HG03520 (cell line): ENCODE data around the gene CDH4.

Experiments used
- ATAC-seq: cut with Tn5 transposase; IDR thresholded peaks from one replicate; pipeline ENCODE4 v1.9.1; 2021; ENCODE audit warnings: mild to moderate bottlenecking, moderate library complexity; ENCODE audit not compliant: unreplicated experiment

The CDH4 gene

DNA sequence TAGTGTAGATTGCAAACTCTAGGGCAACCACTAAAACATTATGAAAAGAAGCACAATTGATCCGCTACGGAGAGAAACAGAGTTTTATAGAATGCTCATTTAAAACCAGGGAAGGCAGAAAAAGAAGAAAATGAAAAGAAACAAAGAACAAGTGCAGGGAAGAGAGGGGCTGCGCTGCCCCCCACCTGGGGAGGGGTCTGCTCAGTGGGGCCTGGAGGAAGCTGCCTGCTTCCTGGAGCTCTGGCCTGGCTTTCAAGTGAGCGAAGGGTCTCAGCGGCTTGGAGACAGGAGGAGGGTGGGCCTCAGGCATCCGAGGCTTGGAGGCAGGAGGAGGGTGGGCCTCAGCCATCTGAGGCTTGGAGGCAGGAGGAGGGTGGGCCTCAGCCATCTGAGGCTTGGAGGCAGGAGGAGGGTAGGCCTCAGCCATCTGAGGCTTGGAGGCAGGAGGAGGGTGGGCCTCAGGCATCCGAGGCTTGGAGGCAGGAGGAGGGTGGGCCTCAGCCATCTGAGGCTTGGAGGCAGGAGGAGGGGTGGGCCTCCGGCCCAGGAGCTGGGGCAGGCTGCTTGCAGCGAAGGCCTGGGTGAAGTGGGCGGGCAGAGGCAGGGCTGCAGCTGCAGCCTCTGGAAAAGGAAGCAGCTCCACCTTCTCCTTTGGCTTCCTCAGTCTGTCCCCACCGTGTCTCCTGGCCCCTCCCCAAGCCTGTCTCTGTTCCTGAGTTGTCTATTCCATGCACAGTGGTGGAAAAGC is 407.4 kb downstream of the CDH4 start:
- no peak for ATAC-seq

DNA sequence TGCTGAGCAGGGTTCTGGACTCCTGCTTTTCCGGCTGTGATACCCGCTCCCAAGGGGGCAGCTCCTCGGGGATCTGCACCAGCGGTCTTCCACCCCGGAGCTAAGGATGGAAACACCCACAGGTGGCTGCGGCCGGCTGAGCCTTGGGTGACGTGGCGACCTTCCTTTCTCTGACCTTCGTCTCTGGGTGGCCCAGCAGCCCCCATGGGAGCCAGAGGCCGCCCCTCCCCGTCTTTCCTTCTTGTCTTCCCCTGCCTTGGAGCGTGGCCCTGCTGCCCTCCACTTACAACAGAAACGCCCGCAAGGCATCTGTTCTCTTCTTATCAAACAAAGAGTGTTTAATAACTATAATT is 407.9 kb downstream of the CDH4 start:
- no peak for ATAC-seq

DNA sequence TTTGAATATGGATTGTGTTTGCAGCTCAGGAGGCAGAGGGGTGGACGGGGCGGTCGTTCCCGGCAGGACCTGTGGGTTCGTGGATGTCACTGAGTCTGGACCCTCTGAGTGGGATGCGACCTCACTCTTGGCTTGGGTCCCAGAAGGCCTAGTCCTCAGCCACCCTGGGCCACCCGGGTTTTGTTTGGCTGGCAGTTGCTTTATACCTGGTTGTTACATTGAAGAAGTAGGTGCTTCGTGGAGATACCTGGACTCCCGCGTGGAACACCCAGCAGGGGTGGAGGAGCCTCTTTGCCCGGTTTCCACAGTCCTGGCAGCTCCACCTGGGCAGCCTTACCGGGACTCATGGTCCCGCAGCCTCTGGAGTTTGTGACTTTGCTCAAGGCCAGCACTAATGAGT is 408.5 kb downstream of the CDH4 start:
- no peak for ATAC-seq

DNA sequence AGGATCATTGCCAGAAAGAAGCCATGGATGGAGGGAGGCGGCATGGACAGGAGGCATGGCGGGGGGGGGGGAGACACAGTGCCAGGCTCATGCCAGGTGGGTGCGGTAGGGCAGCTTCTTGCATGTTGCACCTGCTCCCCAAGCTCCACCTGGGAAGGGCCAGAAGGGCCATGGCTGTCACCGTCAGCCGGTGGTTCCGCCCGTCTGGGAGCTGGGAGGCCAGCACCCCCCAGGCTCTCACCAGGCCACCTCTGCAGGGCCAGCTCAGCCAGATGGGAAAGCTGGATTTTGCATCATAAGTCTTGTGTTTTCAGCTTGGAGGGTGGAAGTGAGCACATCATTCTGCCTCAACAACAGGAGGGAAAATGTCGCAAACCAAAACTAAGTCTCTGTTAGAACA is 409.0 kb downstream of the CDH4 start:
- no peak for ATAC-seq

DNA sequence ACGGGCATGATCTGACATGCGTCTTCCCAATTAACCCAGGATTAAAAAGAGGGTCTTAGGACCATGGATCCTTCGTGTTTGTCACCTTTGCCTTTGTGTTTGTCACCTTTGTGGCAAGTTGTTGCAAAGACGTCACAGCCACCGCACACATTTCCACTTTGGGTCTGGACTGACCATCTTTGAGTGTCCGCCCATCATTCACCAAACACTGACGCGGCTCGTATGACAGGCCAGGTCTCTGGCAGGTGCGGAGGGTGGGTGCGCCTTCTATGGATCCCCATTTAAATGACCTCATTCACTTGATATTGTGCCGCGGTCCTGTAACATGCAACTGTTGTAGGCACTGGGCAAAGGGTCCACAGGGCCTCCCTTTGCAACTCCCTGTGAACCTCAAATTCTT is 409.5 kb downstream of the CDH4 start:
- no peak for ATAC-seq

DNA sequence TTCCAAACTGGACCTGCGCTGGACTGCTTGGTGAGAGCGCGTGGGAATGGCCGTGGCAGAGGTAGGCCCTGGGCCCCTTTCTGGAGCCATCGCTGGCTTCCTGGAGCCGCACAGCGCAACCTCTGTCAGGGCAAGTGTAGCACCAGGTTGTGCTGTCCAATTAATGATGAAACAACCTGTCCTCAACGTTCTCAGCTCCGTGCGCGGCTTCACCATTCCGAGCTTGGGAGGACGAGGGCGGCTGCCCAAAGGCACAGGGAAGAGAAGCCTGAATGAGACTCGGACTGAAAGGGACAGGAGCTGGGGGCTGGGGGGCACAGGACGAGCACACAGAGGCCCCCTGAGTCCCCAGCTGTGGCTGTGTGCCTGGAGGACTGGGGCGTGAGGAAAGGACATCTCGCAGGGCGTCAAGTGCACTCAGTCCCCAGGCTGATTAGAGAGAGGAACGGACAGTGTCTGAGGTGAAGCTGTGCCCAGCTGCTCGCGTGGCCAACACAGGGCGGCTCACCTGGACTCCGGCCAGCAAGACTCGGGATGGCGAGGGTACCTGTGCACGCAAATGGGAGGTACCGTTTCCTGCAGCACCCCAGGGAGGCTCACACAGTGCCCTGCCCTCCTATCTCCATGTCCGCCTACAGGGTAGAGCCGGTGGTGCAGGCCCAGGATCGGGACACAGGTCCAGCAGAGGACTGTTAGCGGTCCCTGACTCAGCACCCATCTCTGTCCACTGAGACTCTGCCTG is 410.3 kb downstream of the CDH4 start:
- no peak for ATAC-seq

DNA sequence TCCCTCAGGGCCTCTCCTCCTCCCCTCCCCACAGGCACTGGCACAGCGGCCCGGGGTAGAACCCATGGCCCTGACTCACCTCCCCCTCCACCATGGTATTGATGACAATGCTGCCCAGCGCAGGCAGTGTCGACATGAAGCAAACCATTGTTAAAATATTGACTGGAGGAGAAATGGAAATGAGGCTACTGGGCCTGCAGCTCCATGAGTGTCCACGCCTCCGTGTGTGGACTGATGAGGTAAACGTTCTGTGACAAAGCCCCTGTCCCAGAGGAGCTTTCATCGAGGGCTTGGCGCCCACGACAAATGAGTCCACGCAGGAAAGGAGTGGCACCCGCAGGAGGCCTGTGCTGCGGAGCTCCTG is 410.9 kb downstream of the CDH4 start:
- ATAC-seq: no peak

DNA sequence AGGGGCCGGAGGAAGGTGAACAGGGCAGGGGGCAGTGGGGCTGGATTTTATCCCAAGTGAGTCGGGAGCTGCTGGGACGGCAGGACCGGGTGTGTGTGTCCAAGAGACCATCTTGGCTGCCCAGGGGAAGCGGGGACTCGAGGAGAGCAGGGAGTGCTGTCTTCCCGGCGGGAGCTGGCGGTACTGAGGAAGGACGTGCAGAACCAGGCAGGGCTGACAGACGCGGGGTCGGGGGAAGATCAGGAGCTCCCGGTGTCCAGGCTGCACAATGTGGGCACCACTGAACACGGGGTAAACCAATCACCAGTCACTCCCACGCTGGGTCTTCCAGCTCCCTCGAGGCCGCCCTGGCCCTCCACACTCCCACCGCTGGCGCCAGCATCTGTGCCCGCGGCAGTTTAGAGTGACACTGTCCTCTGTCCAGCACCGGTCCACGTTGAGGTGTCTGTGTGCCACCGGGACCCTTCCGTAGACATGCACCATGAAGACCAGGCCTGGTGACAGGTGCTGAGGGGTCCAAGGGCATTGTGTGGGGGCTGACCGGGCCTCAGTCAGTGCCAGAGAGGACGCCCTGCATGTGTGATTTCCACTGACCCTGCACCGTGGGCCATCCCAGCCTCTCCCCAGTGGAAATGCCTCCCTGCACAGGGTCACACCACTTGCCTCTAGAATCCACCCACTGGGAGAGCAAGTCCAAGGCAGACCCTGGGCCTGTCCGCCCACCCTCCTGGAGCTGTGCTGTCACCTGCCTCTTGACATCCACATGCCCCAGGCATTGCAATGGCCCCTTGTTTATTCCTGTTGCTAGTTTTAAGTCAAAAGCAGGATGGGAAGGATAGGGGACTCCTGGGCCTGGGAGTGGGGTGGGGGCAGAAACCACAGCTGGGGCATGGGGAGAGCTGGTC is 411.7 kb downstream of the CDH4 start:
- no peak for ATAC-seq

DNA sequence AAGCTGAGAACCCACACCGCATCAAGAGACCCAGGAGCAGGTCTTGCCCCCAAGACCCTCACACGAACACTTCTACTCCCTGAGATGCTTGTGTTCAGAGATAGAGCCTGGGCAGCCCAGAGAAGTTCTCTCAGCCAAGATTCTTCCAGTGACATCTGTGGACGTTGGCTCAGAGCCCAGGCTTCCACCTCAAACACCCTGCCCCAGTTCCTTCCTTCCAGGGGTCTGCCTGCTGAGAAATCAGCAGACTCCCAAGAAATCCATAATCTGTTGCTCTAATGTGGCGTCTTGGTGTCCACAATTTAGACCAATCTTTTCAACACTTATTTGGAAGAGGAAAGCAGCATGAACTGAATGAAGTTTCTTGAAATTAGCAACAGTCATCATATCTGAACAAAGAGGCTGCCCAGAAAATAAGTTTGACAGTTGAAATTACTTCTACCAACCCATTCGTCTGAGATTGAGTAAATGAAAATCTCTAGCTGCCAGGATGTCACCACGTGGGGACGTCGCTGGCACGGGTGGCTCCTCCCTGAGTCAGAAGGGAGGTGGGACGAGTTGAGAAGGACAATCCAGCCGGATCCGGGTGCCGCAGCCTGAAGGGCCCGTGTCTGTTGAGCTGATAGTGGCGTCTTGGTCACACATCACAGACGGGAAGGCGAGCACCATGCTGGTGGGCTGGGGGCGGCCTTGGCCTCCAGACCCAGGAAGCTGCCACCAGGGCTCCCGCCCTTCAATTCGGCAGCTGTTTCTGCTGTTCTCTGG is 412.7 kb downstream of the CDH4 start:
- no peak for ATAC-seq

DNA sequence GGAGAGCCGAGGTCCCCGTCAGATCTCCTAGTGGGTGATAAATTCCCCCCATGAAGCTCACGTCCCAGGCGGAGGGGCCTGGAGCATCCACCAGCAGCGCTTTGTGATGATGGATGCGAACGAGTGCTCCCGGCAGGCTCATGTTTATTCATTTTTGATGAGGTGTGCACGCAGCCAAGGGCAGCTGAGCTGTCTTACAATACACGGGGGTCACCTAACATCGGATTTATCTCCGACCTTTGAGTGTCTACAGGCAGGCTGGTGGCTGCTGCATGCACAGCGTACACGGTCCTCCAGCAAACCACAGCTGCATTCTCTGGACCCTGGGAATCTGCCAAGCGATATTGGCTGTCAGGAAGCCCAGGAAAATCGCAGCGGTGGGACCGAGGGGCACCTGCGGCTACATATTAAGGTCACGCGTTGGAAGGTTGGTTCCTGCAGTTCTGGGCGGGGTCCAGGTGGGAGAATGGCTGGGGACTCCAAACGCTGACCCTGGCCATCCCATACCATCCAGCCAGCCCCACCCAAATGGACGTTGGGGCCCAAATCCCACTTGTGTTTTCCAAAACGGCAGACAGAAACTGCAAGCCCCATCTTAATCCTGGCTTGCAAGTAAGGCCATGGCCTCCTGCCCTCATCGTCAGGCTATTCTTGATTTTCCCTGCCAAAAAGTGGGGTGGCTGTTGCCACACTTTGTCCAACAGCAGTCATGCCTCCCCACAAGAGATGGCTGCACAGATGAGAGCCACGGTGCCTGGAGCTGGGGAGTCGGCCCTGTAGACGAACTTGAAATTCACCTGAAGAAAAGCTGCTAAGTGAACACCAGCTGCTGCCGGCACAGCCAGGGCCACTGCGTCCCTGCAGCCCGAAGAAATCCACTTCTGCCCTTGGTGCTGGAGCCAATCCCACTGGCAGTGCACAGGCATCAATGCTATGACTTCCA is 413.7 kb downstream of the CDH4 start:
- ATAC-seq: no peak

DNA sequence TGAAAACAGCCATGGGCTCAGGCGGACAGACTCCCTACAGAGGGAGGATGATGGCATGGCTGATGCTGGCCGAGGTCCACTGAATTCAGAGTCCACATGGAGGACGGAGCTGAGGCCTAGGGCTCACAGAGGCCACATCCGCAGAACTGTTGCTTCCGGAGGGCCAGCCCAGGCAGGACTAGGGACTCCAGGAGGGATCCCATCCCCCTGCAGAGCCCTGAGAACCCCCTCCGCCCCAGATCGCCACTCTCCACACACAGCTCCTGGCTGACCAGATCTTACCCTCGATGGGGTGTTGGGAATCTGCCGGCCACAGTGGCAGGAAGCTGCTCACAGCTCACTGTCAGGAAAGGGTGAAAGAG is 414.4 kb downstream of the CDH4 start:
- no peak for ATAC-seq

DNA sequence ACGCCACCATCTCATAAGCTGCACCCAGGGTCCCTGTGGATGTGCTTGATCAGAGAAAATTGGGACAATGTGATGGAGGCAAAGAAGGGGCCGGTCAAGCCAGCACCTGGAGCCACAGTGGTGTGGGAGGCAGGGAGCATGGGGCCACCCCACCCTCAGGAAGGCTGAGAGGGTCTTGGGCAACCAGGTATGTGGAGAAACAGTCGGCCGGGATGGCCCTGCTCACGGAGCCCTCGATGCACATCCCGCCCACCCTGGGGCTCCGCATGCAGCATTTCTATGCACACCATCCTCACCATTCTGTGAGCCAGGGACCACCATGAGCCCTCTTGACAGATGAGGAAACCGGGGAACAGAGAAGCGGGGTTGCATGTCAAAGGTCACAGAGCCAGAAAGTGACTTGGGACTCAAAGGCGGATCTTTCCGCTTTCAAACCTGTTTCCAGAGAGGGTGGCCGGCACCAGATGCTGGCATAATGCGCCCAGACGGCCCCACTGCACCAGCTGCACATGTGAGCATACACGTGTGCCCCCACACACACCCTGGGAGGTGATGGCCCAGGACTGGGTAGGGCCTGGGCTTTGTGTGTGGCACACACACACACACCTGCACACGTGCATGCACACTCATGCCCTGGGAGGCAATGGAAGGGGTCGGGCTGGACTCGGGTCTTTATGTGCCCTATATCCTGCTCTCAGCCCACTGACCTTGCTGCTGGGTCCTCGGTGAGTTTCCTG is 415.2 kb downstream of the CDH4 start:
- no peak for ATAC-seq

DNA sequence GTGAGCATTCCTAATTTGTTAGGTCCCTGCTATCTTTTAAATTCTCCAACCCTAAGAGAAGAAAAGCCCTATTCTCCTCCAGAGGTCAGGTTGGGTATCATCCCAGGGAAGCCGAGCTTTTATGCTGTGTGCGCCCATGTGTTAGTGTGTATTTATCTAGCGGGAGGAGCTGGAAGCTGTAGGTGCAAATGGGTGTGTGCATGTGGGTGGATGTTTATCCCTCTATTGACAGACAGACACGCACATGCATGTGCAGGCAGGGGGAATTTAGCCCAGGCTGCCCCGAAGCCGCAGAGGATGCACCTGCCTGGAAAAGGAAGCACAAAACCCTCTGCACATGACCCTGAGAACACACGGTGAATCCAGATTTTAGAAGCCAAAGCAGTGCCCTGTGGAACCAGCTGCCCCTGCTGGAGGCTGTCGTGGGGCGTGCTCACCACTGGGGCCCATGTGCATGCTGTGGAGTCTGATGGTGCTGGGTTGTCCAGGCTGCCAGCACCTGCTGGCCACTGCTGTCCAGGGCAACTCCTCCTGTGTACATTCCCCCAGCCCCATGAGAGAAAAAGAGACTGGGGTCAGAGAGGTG is 416.1 kb downstream of the CDH4 start:
- no peak for ATAC-seq

DNA sequence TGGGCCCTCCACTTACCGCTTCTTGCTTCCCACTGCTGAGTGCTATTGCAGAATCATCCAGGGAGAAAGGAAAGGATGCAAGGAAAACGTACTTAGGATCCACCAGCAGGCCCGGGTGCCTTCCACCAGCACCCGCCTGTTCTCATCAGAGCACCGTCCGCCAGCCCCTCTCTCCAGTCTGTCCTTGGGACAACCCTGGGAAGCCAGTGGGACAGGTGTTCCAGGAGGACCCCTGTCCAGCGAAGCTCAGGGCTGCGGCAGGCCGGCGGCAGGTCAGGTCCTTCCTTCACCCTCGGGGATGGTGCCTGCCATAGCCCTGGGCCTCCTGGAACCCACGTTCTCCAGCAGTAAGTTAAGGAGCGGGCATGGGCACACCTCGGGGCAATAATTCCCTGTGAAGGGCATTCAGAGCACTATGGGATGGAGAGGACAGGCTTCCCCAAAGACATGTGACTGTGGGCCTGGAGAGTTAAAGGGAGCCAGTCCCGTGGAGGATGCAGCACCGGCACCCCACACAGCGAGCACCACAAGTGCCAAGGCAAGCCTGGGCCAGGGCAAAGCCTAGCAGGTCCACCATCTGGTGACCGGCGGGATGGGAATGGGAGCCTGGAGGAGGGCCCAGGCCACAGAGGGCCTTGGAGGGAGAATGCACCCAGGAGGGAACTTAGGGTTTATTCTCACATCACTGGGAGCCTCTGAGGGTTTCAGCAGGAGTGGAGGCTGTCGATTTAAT is 416.9 kb downstream of the CDH4 start:
- ATAC-seq: no peak

DNA sequence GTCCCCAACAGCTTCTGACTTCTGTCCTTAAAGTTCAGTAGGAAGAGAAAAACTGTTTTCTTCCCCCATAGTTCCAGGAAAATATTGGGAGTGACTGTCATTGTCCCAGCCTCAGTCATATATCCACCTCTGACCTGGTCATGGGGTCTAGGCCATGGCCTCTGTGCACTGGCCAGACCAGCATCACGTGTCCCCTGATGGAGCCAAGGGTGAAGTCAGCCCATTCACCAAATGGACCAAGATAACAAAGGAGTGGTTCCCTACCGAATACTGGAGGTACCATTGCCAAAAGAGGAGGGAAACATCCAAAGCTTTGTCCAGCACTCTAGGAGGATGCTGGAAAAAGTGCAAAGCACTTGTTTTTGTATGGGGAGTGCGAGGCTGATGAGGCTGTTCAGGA is 418.2 kb downstream of the CDH4 start:
- no peak for ATAC-seq

DNA sequence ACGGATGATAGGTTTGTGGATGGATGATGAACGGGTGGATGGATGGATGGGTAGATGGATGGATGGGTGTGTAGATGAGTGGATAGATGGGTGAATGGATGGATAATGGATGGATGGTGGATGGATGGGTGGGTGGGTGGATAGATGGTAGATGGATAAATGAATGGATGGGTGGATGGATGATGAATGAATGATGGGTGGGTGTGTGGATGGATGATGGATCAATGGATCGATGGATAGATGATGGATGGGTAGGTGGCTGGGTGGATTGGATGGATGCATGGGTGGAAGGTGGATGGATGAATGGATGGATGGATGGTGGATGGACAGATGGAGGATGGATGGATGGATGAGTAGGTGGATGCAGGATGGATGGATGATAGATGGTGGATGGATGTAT is 419.5 kb downstream of the CDH4 start:
- no peak for ATAC-seq

DNA sequence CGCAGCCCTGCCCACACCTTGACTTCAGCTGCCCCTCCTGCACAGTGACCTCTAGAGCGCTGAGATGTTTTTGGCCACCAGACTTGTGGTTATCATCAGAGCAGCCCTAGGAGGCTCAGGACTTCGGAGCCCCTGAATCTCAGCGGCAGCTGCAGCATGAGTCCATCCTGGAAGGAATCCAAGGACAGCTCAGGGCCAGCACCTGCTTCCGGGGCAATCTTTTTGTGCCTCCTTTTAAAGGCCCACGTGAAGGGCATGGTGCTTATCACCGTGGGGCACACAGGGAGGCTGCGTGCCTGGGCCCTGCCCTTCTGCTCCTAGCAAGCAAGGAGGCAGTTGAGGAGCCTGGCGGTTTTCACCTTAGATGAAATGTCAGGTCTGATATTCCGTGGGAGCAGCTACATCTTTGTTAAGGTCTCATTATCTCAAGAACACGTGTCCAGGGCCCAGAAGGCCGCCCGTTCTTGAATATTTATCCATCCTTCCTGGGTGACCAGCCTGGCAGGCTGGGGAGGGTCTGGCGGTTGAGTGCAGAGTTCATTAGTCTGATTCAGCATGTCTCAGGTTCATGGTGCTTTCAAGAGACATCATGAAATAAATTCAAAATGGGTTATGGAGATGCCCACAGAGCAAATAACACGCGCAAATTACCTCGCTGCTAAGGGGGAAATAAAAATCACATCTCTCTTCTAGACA is 421.2 kb downstream of the CDH4 start:
- ATAC-seq: no peak

DNA sequence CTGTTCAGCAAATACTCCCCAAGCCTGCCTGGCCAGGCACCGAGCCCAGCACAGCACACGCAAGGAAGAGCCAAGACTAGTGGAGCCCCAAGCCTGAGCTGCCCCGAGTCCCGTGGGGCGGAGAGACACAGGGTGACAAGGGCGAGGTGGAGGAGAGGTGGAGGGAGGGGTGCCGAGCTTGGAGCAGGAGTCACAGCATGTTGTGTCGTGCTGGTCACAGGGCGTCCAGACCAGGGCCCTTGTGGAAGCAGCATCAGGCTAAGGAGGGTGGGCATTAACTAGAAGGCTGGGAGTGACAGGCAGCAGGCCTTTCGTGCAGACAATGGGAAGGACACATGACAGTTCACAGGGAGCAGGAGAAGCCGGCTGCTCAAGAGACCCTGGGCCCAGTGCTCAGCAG is 422.1 kb downstream of the CDH4 start:
- no peak for ATAC-seq
